IPS-NIHi7 (cell line): ENCODE data around the gene JMJD8.
"Not testable (repeated sequence)": the region's sequence is repeated elsewhere in the genome, so short reads cannot be mapped to it uniquely, and the experiment has no call there.

Experiments
- DNase-seq: peaks from one replicate; pipeline ENCODE4 v3.0.0; 2012; ENCODE audit warnings: mixed read lengths; ENCODE audit errors: extremely low spot score

Gene JMJD8

DNA sequence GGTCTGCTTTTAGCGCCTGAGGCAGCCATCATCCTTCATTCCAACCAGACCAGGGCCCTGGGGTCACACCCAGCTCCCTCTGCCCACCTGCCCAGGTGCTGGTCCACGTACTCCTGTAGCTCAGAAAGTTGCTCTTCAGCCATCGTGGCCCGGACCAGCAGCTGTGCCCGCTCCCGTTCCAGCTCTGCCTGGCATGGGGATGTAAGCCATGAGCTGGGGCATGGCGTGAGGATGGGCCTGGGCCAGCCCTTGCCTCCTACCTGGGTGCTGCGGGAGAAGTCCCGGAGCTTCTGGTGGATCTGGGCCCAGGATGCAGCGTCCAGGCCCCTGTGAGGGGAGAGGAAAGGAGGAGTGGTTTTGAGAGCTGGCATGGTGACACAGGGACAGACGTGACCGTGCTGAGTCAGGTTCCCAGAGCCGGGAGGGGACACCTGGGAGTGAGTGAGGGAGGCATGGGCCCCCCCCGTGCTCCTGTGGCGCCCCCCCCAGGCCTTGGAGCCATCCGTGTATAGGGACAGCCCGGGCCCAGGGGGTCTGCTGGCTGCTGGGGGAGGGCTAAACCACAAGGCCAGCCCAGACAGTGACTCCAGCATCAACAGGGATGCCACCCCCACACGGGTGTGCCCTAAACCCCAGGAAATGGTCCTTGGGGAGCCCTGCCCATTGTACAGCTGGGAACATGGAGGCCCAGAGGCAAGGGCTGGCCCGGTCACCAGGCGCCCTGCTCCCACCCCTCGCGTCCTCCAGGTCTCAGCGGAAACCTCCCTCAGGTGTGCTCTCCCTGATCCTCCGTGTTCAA is 38.9 kb upstream of the JMJD8 start:
- DNase-seq: no peak

DNA sequence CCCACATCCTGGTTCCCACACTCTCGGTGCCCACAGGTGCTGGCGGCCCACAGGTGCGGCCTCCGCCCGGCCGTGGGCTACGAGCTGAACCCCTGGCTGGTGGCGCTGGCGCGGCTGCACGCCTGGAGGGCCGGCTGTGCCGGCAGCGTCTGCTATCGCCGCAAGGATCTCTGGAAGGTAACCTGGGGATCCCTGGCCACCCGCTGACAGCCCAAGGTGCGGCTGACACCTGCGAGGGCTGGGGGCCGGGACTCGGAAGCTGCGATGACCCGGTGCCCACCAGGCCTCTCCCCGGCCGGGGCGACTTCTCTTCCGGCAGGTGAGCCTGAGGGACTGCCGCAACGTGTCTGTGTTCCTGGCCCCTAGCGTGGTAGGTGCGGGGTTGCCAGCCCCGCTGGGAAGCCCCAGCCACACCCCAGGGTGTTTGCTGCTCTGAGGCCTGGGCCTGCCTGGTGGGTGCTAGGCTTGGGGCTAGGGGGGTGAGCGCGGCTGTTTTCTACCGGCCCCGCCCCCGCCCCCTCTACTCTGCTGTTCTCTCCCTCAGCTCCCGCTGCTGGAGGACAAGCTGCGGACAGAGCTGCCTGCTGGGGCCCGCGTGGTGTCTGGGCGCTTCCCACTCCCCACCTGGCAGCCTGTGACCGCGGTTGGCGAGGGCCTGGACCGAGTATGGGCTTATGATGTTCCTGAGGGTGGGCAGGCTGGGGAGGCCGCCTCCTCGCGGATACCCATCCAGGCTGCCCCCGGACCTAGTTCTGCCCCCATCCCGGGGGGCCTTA is 37.8 kb upstream of the JMJD8 start:
- DNase-seq: no peak

DNA sequence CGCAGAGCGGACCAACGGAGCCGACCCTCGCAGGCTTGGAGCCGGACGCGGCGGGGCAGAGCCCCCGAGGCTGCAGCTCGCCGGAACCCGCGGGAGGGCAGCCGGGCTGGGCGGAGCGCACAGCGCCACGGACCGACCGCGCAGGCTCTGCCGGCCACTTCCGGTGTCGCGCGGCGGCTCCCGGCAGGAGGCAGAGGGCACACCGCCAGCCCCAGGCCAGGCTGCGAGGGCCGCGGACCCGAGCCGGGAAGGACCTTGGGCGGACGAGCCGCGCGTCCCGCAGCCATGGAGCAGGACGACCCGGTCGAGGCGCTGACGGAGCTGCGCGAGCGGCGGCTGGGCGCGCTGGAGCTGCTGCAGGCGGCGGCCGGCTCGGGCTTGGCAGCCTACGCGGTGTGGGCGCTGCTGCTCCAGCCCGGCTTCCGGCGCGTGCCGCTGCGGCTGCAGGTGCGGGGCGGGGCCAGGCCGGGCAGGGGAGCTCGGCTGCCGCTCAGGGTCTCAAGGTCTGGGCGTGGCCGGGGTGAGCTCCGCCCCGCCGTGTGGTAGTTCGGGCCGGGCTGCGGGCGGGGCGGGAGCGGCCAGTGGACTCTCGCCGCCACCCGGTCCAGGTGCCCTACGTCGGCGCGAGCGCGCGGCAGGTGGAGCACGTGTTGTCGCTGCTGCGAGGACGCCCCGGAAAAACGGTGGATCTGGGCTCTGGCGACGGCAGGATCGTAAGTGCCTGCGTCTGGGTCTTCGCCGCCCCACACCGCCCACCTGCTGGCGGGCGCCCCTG is 37.0 kb upstream of the JMJD8 start, which contains the start of gene ANTKMT:
Gene ANTKMT (plus strand): TSS at position 157 of the 775 bp plus-strand sequence. CDS start 129 bp downstream, at position 286.
- DNase-seq: peak; percentile 92

DNA sequence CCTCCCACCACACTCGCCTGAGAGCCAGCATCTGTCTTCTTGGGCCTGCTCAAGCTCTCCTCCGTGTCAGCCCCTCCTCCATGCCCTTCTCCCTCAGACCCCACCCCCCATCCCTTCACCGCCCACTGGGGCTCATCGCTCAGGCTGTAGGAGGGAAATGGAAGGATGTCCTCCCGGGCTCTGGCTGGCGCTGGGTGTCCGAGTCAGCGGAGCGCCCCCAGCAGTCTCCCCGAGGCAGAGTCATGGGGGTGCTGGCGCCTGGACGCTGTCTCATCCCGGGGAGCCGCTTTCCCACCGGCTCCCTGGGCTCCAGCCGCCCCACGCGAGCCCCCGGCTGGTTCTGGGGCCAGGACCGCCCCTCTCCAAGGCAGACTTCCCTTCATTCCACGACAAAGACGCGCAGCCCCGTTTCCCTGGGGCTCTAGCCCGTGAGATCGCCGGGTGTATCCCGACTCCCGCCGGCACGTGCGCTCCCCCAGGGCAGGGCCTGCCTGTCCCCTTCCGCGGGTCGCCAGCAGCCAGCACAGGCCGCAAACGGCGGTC is 36.4 kb upstream of the JMJD8 start:
- peak; percentile 69 for DNase-seq

DNA sequence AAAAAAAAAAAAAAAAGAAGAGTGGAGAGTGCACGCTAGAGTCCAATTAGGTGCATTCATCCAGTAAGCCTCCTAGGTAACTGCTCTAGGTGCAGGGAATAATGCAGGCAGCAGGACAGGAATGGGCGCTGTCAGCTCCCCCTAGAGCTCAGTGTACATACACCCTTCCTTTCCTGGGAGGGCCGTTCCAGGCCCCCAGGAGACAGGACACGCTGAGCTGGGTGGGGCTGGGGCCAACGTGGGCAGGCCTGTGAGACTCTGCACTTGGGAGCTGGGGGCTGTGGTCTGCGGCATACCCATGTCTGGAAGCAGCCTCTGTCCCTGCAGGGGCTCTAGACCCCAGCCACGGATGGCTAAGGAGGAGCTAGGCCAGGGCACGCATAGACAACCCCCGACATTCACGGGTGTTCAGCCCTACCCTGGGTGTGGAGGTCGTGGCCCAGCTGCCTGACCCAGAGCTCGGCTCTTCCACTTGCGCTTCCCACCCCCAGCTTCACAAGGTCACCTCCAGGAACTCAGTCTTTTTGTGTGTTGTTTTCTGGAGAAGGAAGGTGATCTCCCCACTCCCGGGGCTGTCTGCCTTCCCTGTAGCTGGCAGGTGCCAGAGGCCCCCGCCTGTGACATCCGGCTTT is 35.8 kb upstream of the JMJD8 start:
- no peak for DNase-seq

DNA sequence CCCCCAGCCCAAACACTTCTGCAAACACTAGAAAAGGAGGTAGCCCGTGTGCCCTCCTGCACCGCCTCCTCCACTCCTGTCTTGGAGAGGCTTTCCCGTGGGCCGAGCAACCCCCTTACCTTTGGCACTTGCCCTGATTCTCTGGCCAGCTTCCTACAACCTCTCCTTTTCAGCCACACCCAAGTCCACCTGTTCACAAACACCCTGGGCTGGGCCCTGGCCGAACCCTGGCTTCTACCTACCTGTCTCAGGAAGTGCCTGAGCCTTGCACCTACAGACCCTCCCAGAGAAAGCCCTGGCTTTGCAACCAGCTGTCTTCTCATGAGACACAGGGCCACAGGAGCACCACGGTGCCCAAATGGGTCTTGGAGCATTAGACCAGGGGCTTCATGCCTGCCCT is 34.8 kb upstream of the JMJD8 start:
- no peak for DNase-seq

DNA sequence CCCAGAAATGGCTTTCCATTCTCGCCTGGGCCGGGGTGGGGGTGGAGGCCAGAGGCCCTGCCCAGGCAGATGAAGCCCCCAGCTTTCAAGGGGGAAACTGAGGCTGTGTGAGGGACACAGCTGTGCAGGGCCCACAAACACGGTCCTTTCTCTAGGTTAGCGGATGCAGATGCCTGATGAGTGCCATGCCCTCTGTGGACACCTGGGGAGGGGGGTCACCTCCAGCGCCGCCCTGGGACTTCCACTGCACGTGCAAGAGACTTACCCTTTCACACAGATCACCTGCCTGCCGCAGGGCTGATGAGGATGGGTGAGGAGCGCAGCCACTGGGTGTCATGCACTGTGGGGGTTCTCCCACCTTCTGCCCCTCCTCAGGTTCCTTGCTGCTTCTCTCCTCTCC is 34.3 kb upstream of the JMJD8 start:
- no peak for DNase-seq

DNA sequence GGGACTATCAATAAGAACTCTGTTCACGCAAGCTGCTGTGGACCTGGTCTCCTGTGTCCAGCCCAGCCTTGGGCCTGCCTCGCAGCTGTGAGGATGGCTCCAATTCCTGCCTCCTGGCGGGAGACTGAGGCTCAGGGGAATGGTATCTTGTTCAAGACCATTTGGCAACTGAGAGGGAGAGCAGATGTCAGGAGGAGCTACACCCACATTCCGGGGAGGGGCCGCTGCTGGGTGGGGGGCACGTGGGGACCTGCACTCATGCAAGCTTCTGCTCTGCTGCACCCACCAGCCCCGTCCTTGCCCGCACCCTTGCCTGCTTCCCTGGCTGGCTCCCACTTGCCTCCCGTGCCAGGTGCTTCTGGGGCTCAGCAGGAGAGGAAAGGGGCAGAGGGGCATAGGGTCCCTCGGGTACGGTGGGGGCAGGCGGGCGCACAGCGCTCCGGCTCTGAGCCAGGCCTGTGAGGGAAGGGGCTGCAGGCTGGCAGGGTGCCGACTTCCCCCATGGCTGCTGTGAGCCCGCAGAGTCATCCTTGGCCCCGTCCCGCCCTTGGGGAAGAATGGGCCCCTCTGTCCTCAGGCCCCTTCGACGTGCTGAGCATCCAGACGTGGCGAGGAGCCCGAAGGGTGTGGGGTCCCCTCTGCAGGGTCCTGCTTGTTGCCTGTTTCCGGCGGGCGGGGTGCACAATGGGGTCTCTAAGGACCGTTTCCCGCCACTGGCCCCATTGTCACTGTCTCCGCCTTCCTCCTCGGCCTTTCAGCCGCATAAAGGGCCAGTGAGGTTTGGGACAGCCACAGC is 33.5 kb upstream of the JMJD8 start:
- DNase-seq: no peak

DNA sequence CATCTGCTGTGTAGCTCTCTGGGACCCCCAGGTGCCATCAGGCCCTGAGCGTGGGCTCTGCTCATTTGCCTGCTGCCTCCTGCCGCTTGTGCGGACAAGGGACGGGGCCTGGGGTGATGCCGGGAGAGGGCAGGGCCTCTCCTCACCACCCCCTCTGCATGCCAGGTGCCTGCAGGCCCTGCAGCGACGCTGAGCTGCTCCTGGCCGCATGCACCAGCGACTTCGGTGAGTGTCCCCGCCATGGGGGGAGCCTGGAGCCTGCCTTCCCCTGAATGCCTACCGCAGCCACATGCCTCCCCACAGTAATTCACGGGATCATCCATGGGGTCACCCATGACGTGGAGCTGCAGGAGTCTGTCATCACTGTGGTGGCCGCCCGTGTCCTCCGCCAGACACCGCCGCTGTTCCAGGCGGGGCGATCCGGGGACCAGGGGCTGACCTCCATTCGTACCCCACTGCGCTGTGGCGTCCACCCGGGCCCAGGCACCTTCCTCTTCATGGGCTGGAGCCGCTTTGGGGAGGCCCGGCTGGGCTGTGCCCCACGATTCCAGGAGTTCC is 32.7 kb upstream of the JMJD8 start:
- no peak for DNase-seq

DNA sequence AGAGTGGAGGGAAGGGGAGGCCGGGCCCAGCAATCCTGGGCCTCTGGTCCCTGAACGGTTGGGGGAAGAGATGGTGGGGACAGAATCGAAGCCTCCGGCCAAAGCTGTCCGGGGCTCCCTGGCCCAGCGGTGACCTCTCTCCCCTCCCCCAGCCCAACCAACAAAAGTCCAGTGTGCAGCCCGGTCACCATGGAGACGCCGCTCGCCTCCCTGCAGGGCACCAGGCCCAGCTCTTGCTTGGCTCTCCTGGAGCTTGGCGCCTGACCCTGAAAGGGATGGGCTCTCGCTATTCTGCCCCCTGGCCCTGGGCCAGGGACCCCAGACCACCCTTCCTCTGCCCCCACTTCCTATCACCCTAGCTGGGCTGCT is 32.0 kb upstream of the JMJD8 start:
- no peak for DNase-seq

DNA sequence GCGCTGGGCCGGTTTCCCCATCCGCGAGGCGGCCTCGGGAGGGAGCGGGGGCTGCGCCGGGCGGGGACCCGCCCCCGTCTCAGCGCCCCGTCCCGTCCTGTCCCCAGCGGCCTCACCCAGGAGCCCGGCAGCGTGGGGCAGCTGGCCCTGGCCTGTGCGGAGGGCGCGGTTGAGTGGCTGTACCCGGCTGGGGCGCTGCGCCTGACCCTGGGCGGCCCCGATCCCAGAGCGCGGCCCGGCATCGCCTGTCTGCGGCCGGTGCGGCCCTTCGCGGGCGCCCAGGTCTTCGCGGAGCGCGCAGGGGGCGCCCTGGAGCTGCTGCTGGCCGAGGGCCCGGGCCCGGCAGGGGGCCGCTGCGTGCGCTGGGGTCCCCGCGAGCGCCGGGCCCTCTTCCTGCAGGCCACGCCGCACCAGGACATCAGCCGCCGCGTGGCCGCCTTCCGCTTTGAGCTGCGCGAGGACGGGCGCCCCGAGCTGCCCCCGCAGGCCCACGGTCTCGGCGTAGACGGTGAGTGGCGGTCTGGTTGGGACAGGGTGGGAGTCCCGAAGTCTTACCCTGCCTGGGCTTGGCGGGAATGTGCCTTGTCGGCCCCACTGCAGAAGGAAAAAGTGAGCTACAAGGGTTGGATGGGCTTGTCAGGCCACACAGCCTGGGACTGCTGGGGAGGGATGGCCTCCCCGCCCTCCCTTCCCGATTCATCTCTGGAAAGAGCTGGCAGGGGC is 31.5 kb upstream of the JMJD8 start:
- no peak for DNase-seq

DNA sequence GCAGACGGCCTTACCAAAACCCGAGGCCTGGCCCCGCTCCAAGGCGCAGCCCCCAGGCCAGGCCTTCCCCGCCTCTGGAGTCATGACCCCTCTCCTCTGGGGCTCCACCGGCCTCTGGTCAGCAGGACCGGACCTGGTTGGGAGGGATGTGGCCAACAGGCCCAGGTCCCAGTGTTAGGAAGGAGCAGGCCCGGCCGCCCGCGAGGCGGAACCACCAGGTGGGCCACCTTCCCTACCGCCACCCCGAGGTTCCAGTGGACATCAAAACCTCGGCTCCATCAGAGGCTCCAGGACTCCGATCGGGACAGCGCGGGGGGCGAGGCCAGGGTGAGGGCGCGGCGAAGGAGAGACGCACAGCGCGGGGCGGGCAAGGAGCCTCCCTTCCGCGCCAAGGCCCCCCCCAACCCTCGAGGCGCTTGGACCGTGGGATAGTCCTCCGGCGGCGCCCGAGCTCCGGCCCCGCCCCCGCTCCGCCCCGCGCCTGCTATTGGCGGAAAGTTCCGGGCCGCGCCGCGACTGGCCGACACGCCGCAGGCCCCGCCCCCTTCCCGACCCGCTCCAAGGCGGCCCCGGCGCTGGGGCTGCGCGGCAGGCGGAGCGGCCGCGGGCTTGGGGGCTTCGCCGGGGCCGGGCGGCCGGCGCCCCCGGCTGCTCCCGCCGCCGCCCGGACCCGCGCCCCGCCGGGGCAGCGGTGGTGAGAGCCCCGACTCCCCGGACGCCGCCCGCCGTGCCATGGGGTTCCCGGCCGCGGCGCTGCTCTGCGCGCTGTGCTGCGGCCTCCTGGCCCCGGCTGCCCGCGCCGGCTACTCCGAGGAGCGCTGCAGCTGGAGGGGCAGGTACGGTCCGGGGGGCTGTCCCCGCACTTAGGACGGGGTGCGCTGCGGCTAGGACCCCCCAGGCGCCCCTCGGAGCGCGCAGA is 30.7 kb upstream of the JMJD8 start, which contains the start of gene METRN:
Gene METRN (plus strand): TSS at position 561 of the 919 bp plus-strand sequence. CDS start 172 bp downstream, at position 733.
- peak; percentile 90 for DNase-seq

DNA sequence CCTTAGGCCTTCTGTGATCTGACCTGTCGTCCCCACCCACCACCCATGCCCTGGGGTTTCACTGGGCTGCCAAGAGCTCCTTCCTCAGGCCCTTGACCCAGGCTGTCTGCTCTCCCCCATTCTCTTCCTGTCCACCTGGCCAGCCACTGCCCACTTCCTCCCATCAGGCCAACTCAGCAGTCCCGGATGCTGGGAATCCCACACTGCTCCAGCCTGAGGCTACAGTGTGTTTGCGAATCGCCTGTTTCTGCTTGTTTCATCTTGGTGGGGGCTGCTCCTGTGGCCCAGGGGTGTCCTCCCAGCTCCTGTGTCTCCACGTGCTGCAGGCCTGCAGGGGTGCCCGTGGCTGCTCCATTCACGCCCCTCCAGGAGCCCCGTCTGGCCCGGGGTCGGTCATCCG is 29.9 kb upstream of the JMJD8 start:
- no peak for DNase-seq

DNA sequence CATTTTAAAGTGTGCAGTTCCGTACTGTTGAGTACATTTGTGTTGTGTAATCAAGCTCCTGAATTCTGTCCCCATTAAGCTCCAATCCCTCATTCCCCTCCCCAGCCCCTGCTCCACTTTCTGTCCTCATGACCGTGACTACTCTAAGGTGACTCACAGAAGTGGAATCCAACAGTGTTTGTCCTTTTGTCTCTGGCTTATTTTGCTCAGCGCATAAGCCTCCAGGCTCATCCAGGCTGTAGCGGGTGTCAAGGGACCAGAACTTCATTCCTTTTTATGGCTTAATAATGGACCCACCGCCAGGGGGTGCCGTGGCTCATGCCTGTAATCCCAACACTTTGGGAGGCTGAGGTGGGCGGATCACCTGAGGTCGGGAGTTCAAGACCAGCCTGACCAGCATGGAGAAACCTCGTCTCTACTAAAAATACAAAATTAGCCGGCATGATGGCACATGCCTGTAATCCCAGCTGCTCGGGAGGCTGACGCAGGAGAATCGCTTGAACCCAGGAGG is 28.7 kb upstream of the JMJD8 start:
- DNase-seq: not testable (repeated sequence)

DNA sequence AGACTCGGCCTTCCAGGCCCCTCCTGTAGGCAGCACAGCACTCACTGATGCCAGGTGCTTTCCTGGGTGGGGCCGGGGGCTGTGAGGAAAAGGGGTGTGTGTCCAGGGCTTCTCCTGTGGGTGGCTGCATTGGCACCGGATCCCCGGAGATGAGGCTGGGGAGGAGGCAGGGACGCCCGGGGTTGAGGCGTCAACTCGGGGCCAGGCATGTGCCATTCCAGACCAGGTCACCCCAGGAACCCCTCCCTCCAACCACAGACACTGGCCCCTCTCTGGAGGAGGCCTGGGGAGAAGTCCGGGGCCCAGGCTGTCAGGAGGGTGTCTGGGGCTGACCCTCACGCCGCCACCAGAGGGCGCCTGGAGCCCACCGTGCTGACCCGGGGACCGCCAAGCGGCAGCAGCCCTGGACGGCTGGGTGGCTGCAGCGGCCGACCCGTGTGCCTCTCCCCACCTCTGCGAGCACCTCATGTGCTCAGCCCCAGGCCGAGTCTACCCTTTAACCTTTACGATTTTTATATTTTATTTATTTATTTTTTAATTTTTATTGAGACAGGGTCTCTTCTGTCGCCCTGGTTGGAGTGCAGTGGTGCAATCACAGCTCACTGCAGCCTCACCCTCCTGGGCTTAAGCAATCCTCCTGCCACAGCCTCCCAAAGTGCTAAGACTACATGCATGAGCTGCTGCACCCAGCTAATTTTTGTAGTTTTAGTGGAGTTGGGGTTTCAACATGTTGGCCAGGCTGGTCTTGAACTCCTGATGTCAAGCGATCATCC is 27.6 kb upstream of the JMJD8 start:
- peak; percentile 92 for DNase-seq

DNA sequence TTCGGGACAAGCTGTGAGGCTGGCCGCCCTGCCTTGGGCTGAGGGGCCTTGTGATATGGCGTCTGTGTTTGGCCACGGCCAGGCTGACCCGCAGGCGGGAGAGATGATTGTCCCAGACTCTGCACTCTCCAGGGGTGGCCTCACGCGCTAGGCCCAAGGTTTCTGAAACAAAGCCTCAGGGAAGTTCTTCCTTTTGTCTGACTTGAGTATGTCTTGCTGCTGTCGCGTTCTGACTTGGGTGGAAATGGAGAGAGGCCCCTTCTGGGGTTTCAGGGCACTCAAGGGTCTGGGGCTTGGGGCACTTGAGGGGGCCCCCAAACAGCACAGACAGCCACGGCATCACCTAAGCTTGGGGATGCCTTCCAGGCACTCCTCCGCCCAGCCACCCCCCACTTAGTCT is 26.9 kb upstream of the JMJD8 start:
- no peak for DNase-seq

DNA sequence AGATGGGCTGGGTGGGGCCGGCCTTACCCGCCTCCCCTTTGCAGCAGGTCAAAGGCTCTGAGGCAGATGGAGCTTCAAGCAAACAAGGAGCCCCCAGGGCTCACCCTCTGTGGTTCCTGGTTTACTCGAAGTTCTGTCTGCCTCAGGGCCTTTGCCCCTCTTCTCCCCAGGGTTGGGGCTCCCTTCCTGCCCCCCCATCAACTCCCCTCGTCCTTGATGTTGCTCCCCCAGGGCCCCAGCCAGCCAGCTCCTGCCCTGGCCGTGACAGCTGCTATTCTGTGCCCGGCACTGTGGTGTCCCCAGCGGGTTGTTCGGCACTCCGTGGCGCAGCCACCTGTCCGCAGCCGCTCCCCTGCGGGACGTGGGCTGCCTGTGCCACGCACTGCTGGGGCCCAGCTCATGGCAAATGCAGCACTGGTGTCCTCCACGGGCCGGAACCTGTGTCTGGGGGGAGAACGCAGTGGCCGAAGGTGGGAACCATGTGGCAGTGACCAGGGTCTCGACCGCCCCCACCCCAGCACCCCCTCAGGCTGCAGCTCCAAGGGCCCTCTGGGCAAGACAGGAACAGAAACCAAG is 26.5 kb upstream of the JMJD8 start:
- DNase-seq: no peak
